ENCODE measurements around the gene POU2F1. TPM values are rescaled to one million over a fixed set of nuclear protein-coding genes. Genes with fewer than 3 reads are reported as not detected.
A peak's percentile ranks its signal among the peaks of the same experiment; 100 is the strongest.

The POU2F1 gene
- total and polyA plus RNA-seq, 12 donors: 1.3 to 13.9 (median 10.1) TPM

DNA sequence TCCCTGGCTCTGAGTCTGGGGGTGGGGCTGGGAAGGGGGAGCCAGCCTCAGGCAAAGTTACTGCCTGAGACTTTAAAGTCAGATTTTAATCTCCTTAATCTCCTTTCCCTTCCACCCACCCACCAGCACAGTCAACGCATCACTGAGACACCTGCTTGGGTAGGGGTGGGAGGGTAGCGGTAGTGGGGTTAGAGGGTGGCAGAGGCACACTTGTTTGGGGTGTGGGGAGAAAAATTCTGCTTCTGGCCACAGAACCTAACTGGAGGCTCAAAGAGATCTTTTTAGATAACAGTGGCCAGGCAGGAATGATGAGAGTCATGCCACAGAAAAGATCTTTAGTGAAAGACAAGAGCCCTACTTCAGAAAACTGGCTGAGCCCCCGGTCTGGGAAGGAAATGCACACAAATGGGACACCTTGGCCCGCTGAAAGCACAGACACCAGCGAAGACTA, 253.5 kb downstream of the POU2F1 start:
- Histone ChIP-seq H3K36me3 (no peaks in the 10 kb centered on the region), H3K4me1 (no peaks in the 10 kb centered on the region), H3K27ac (peak overlapping the region in 1 of 10 donors; percentile 36), H3K27me3 (peaks cover 0 to 14% (median 0%) of the 10 kb centered on the region in 7 donors), H3K4me3 (no peak overlapping the region), H3K9me3 (peaks cover 0 to 9% (median 0%) of the 10 kb centered on the region in 11 donors)
- 66 to 74% methylated on average over 5 of the region's 5 CpGs for WGBS, 2 donors
- TF ChIP-seq, protein P1, sequence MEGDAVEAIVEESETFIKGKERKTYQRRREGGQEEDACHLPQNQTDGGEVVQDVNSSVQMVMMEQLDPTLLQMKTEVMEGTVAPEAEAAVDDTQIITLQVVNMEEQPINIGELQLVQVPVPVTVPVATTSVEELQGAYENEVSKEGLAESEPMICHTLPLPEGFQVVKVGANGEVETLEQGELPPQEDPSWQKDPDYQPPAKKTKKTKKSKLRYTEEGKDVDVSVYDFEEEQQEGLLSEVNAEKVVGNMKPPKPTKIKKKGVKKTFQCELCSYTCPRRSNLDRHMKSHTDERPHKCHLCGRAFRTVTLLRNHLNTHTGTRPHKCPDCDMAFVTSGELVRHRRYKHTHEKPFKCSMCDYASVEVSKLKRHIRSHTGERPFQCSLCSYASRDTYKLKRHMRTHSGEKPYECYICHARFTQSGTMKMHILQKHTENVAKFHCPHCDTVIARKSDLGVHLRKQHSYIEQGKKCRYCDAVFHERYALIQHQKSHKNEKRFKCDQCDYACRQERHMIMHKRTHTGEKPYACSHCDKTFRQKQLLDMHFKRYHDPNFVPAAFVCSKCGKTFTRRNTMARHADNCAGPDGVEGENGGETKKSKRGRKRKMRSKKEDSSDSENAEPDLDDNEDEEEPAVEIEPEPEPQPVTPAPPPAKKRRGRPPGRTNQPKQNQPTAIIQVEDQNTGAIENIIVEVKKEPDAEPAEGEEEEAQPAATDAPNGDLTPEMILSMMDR (IDR thresholded peaks at IDR 0.05): no peak
- DNase-seq (no peak), ATAC-seq (no peak)
- intact Hi-C loops (cut with DNase I): no loop called here

DNA sequence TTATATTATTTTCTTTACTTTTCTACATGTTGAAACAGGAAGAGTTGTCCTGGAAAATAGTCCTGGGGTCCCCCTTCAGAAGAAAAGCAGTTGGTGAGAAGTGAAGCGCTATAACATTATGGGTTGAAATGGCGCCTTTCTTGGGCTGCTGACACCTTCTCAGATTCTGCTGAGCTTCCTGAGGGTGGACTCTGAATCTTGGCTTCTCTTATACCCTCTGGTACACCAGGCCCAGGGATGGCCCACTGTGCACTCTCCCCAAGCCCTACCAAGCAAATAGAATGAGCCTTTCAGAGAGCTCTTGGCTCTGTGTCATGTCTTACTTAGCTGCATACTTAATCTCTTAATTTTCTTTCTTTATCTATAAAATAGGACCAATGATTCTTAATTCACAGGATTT, 255.4 kb downstream of the POU2F1 start:
- no peak for ATAC-seq
- Histone ChIP-seq H3K4me1 (no peaks in the 10 kb centered on the region), H3K9me3 (peaks cover 0 to 9% (median 0%) of the 10 kb centered on the region in 11 donors), H3K36me3 (no peaks in the 10 kb centered on the region), H3K4me3 (no peak overlapping the region), H3K27ac (no peak overlapping the region), H3K27me3 (peaks cover 0 to 14% (median 0%) of the 10 kb centered on the region in 7 donors)
- 96 to 98% methylated on average over 2 of the region's 2 CpGs for WGBS, 2 donors
- TF ChIP-seq, protein P1 (IDR thresholded peaks at IDR 0.05): no peak
- DNase-seq: no peak
- intact Hi-C loops (cut with DNase I): no loop called here

Other genes with a start within 250 kb of the POU2F1 start
- gene ILDR2, start 245.3 kb upstream of the POU2F1 start, total RNA-seq: 10 to 100 TPM in 1 of 10 donors, 1 to 10 TPM in 9; 3.1 to 12.6 (median 5.1) TPM
- under 1 TPM; 0.29 to 0.80 TPM for gene ILDR2, start 245.3 kb upstream of the POU2F1 start, polyA plus RNA-seq
- gene MAEL, start 231.6 kb upstream of the POU2F1 start, total RNA-seq: 1 to 10 TPM; 1.7 to 8.5 (median 4.0) TPM
- 1 to 10 TPM in 1 of 2 donors, under 1 TPM in 1; 0.75 to 1.7 TPM for gene MAEL, start 231.6 kb upstream of the POU2F1 start, polyA plus RNA-seq
- 1 to 10 TPM in 7 of 10 donors, under 1 TPM in 2, not detected in 1; 0.15 to 5.8 (median 2.1) TPM for gene GPA33, start 130.5 kb upstream of the POU2F1 start, total RNA-seq
- gene GPA33, start 130.5 kb upstream of the POU2F1 start, polyA plus RNA-seq: under 1 TPM; 0.16 to 0.29 TPM
- 100 to 1,000 TPM; 102 to 638 (median 243) TPM for gene STYXL2, start 126.8 kb upstream of the POU2F1 start, total RNA-seq
- gene STYXL2, start 126.8 kb upstream of the POU2F1 start, polyA plus RNA-seq: 10 to 100 TPM; 32.4 to 53.3 TPM